Measurements from ENCODE around the gene NAA20.

DNA sequence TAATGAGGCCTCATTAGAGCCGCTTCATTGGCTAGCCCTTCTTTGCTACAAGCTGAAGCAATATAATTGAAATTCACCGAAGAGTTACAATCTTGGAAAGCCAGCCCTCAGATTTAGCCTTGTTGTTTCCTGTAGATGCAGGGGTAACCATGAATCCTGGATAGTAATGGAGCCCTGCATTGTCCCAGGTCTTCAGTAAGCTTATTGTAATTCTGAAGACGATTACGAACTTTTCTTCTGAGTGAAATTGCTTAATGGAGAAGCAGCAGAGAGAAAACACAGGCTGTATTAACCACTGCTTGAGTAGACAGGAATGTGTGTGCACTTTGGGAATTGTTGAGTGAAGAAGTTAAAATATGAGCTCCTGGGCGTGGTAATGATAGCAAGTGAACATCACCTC is 26.3 kb upstream of the NAA20 start:
- TF ChIP-seq ZNF780A (CRISPR knock-in tag; IDR thresholded peaks at IDR 0.05) (no peak), SIX5 (IDR thresholded peaks at IDR 0.05; ENCODE audit: borderline replicate concordance in 1 of 2, insufficient read depth in 1 of 2, low read depth in 1 of 2, low read length in 2 of 2) (no peak), CTCF (IDR thresholded peaks at IDR 0.05 in 2 of 3, conservative IDR thresholded peaks at IDR 0.05 in 1 of 3; ENCODE audit: insufficient read depth in 2 of 3, low read depth in 1 of 3, low read length in 3 of 3) (no peak), MXI1 (IDR thresholded peaks at IDR 0.05; ENCODE audit: low read depth, low read length) (no peak), ZNF280B (CRISPR knock-in tag; IDR thresholded peaks at IDR 0.05) (no peak), GATA2 (CRISPR knock-in tag; IDR thresholded peaks at IDR 0.05) (no peak), ATF2 (CRISPR knock-in tag; IDR thresholded peaks at IDR 0.05) (no peak), EGR1 (conservative IDR thresholded peaks at IDR 0.05) (no peak), MTA1 (IDR thresholded peaks at IDR 0.05; ENCODE audit: borderline replicate concordance) (no peak), NFYB (IDR thresholded peaks at IDR 0.05; ENCODE audit: extremely low read depth, insufficient read length) (no peak), EP300 (IDR thresholded peaks at IDR 0.05; ENCODE audit: low read length) (no peak)

All from K562 (cell line).